Fibroblast of the aortic adventitia (primary cell): ENCODE measurements around the gene COL18A1. TPM values are rescaled to one million over a fixed set of nuclear protein-coding genes. Genes with fewer than 3 reads are reported as not detected.

Source experiments
- DNase-seq: peaks from one replicate; pipeline ENCODE4 v3.0.0-alpha.2; 2010; ENCODE audit warnings: low read depth
- H3K4me3 ChIP-seq: 2 replicates; pipeline ENCODE4 v1.5.1; 2011; ENCODE audit warnings: low read depth, mild to moderate bottlenecking, control low read depth, low read length, moderate library complexity
- CTCF ChIP-seq: IDR thresholded peaks from 2 replicates; pipeline ENCODE4 v1.5.1; 2011; ENCODE audit warnings: mild to moderate bottlenecking, low read length, control low read depth, inconsistent platforms; ENCODE audit not compliant: insufficient read depth
- total RNA-seq: library from RNA; depleted of rRNA; stranded (reverse); fragments of >200 nt; gene quantifications from 2 replicates; pipeline ENCODE4 v1.2.3, GENCODE V29; 2012; ENCODE audit warnings: low replicate concordance

COL18A1 gene
- total RNA-seq, 1 donor, result 57.9 TPM

- no peak for DNase-seq
- H3K4me3 ChIP-seq, result no peak overlapping the region
- TF ChIP-seq CTCF, result no peak
These were observed 16.9 kb upstream of the COL18A1 start for GRCh38 chr21:45388011-45388521.

- no peak for TF ChIP-seq CTCF
- no peak overlapping the region for H3K4me3 ChIP-seq
- no peak for DNase-seq
These were observed 16.2 kb upstream of the COL18A1 start for GRCh38 chr21:45388611-45389296.

- DNase-seq, result no peak
- TF ChIP-seq CTCF, result no peak
- H3K4me3 ChIP-seq, result no peak overlapping the region
These were observed 14.7 kb upstream of the COL18A1 start for GRCh38 chr21:45390121-45390751.

GRCh38 chr21:45390831-45391742, 13.9 kb upstream of the COL18A1 start:
- DNase-seq, result no peak
- H3K4me3 ChIP-seq, result no peak overlapping the region
- no peak for TF ChIP-seq CTCF

GRCh38 chr21:45391743-45392572, 13.0 kb upstream of the COL18A1 start:
- TF ChIP-seq CTCF, result no peak
- DNase-seq, result no peak
- no peak overlapping the region for H3K4me3 ChIP-seq

GRCh38 chr21:45392573-45392971, 12.4 kb upstream of the COL18A1 start:
- no peak for DNase-seq
- no peak for TF ChIP-seq CTCF
- no peak overlapping the region for H3K4me3 ChIP-seq
